H1 (cell line): ENCODE data around the gene SDF2.

ENCODE experiments used
- GABPA ChIP-seq: IDR thresholded peaks from 2 replicates; pipeline ENCODE4 v1.6.1; 2011; ENCODE audit warnings: mild to moderate bottlenecking, low read length, moderate library complexity, borderline replicate concordance; ENCODE audit not compliant: insufficient read depth
- KDM5A ChIP-seq: fragments of 200-600 bp; IDR thresholded peaks from 2 replicates; pipeline ENCODE4 v1.7.1; 2012; ENCODE audit warnings: mild to moderate bottlenecking, low read length, inconsistent platforms, mixed read lengths
- MAFK ChIP-seq: IDR thresholded peaks from 2 replicates; pipeline ENCODE4 v1.6.1; 2012; ENCODE audit warnings: low read depth, mild to moderate bottlenecking, improper control_type of control experiment, low read length
- POLR2A ChIP-seq, 2 experiments: IDR thresholded peaks; 1 replicate in 1 of 2; 2 replicates in 1 of 2; pipeline ENCODE4 v1.6.1; 2011; ENCODE audit warnings: low read depth in 2 of 2, low read length in 2 of 2, mild to moderate bottlenecking in 2 of 2; ENCODE audit errors: control extremely low read depth in 1 of 2
- SIRT6 ChIP-seq: IDR thresholded peaks from one replicate; pipeline ENCODE4 v1.7.1; 2012; ENCODE audit warnings: low read length, inconsistent platforms
- TAF1 ChIP-seq: IDR thresholded peaks from 2 replicates; pipeline ENCODE4 v1.6.1; 2011; ENCODE audit warnings: mild to moderate bottlenecking, low read depth, low read length
- TF ChIP-seq, protein P1 (sequence below), 3 experiments: IDR thresholded peaks; 1 replicate in 2 of 3; 2 replicates in 1 of 3; pipeline versions ENCODE4 v1.5.1 to v1.6.1; 2011; ENCODE audit warnings: low read length in 3 of 3, mild to moderate bottlenecking in 3 of 3, inconsistent platforms in 2 of 3, low read depth in 1 of 3, moderate library complexity in 1 of 3; ENCODE audit not compliant: insufficient read depth in 1 of 3; ENCODE audit errors: control extremely low read depth in 1 of 3

DNA sequence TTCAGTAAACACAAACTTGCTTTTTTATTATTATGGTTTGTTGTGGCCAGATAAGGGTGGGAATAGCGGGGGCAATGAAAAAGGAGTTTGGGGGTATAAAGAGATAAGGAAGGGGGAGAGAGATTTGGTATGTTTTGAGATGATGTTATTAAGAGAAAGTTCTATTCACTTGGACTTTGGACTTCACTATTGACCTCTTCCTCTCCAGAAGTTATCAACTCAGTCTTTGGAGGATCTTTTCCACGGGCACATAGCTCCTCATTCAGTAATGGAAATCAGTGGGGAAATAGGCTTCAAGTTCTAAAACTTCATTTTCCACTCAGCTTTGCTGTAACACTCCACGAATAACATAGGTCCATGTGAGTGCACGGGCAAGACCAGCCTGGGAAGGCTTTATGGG, 26.8 kb upstream of the SDF2 start:
- TF ChIP-seq GABPA (no peak), POLR2A (IDR thresholded peaks at IDR 0.05; ENCODE audit: control extremely low read depth in 1 of 2, low read depth in 2 of 2, low read length in 2 of 2) (no peak), SIRT6 (no peak), KDM5A (no peak), MAFK (no peak), TAF1 (no peak)
- TF ChIP-seq, protein P1, sequence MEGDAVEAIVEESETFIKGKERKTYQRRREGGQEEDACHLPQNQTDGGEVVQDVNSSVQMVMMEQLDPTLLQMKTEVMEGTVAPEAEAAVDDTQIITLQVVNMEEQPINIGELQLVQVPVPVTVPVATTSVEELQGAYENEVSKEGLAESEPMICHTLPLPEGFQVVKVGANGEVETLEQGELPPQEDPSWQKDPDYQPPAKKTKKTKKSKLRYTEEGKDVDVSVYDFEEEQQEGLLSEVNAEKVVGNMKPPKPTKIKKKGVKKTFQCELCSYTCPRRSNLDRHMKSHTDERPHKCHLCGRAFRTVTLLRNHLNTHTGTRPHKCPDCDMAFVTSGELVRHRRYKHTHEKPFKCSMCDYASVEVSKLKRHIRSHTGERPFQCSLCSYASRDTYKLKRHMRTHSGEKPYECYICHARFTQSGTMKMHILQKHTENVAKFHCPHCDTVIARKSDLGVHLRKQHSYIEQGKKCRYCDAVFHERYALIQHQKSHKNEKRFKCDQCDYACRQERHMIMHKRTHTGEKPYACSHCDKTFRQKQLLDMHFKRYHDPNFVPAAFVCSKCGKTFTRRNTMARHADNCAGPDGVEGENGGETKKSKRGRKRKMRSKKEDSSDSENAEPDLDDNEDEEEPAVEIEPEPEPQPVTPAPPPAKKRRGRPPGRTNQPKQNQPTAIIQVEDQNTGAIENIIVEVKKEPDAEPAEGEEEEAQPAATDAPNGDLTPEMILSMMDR (IDR thresholded peaks at IDR 0.05; ENCODE audit: control extremely low read depth in 1 of 3, insufficient read depth in 1 of 3, low read depth in 1 of 3, low read length in 3 of 3) = no peak
